Astrocyte (in vitro differentiated cells and primary cell): ENCODE measurements around the gene TPX2. TPM values are rescaled to one million over a fixed set of nuclear protein-coding genes. Genes with fewer than 3 reads are reported as not detected.
A peak's percentile ranks its signal among the peaks of the same experiment; 100 is the strongest.

Experiments
- DNase-seq: peaks from one replicate; pipeline ENCODE4 v3.0.0-alpha.2; 2010; ENCODE audit warnings: low read depth
- FAIRE-seq: peaks from 2 replicates; lab custom pipeline; 2011; peaks lifted over from hg19 to GRCh38; lab: Jason Lieb, UNC
- H2AFZ ChIP-seq: 2 replicates; pipeline ENCODE4 v1.6.0; 2012; ENCODE audit warnings: low read depth, low read length, inconsistent platforms
- H3K27ac ChIP-seq: 2 replicates; pipeline ENCODE4 v1.5.1; 2011; ENCODE audit warnings: low read depth, low read length, inconsistent platforms
- H3K27me3 ChIP-seq: 2 replicates; pipeline ENCODE4 v1.6.0; 2011; ENCODE audit warnings: low read length, inconsistent platforms; ENCODE audit not compliant: insufficient read depth
- H3K36me3 ChIP-seq: 2 replicates; pipeline ENCODE4 v1.5.1; 2011; ENCODE audit warnings: low read length, inconsistent platforms; ENCODE audit not compliant: insufficient read depth
- H3K4me1 ChIP-seq: 2 replicates; pipeline ENCODE4 v1.5.1; 2011; ENCODE audit warnings: low read length, inconsistent platforms; ENCODE audit not compliant: insufficient read depth
- H3K4me2 ChIP-seq: 2 replicates; pipeline ENCODE4 v1.6.0; 2012; ENCODE audit warnings: low read length, inconsistent platforms
- H3K4me3 ChIP-seq: 2 replicates; pipeline ENCODE4 v1.5.1; 2011; ENCODE audit warnings: low read depth, mild to moderate bottlenecking, low read length, inconsistent platforms; ENCODE audit not compliant: insufficient read depth
- H3K79me2 ChIP-seq: 2 replicates; pipeline ENCODE4 v1.6.0; 2012; ENCODE audit warnings: mild to moderate bottlenecking, low read length, inconsistent platforms; ENCODE audit not compliant: insufficient read depth
- H3K9ac ChIP-seq: 2 replicates; pipeline ENCODE4 v1.6.0; 2012; ENCODE audit warnings: mild to moderate bottlenecking, low read length, inconsistent platforms
- H3K9me3 ChIP-seq: 2 replicates; pipeline ENCODE4 v1.5.1; 2012; ENCODE audit warnings: low read depth, mild to moderate bottlenecking, low read length, inconsistent platforms; ENCODE audit not compliant: insufficient read depth
- H4K20me1 ChIP-seq: 2 replicates; pipeline ENCODE4 v1.6.0; 2012; ENCODE audit warnings: low read length, inconsistent platforms; ENCODE audit not compliant: insufficient read depth
- H3K27ac Mint-ChIP-seq: one replicate; pipeline ENCODE4 v1.8.0; 2021; ENCODE audit warnings: mild to moderate bottlenecking, mixed read lengths; ENCODE audit not compliant: unreplicated experiment
- H3K27me3 Mint-ChIP-seq: one replicate; pipeline ENCODE4 v1.8.0; 2021; ENCODE audit warnings: low read depth, mixed read lengths; ENCODE audit not compliant: unreplicated experiment
- H3K36me3 Mint-ChIP-seq: one replicate; pipeline ENCODE4 v1.8.0; 2021; ENCODE audit warnings: low read depth, mixed read lengths; ENCODE audit not compliant: unreplicated experiment
- H3K4me1 Mint-ChIP-seq: one replicate; pipeline ENCODE4 v1.8.0; 2021; ENCODE audit warnings: low read depth, mixed read lengths; ENCODE audit not compliant: unreplicated experiment
- H3K4me3 Mint-ChIP-seq: one replicate; pipeline ENCODE4 v1.8.0; 2021; ENCODE audit warnings: mild to moderate bottlenecking, moderate library complexity, mixed read lengths; ENCODE audit not compliant: unreplicated experiment
- H3K9me3 Mint-ChIP-seq: one replicate; pipeline ENCODE4 v1.8.0; 2021; ENCODE audit warnings: mild to moderate bottlenecking, mixed read lengths; ENCODE audit not compliant: unreplicated experiment
- CTCF ChIP-seq: IDR thresholded peaks from 2 replicates; pipeline ENCODE4 v1.5.1; 2011; ENCODE audit warnings: low read depth, mild to moderate bottlenecking, inconsistent platforms, low read length, moderate library complexity; ENCODE audit not compliant: insufficient read depth
- EZH2 ChIP-seq: IDR thresholded peaks from 2 replicates; pipeline ENCODE4 v1.6.1; 2012; ENCODE audit warnings: mild to moderate bottlenecking, low read length, inconsistent platforms; ENCODE audit not compliant: insufficient read depth
- total RNA-seq: library from RNA; stranded (reverse); gene quantifications from 2 replicates; pipeline ENCODE4 v1.2.1, GENCODE V29; 2021

Gene TPX2
- total RNA-seq, 1 donor from 2014 or later = 41.6 TPM

- H3K27me3 ChIP-seq = peaks cover 14% of the 10 kb centered on the region
- peaks cover 55% of the 10 kb centered on the region for H3K4me1 ChIP-seq
- peaks cover 14% of the 10 kb centered on the region for H3K79me2 ChIP-seq
- Mint-ChIP-seq H3K36me3 (no peaks in the 10 kb centered on the region), H3K9me3 (peaks cover 6% of the 10 kb centered on the region), H3K27ac (peak overlapping the region; percentile 96), H3K4me1 (peaks cover 38% of the 10 kb centered on the region), H3K27me3 (peaks cover 16% of the 10 kb centered on the region), H3K4me3 (peak overlapping the region; percentile 86)
- H3K4me2 ChIP-seq = peak overlapping the region; percentile 84
- H3K4me3 ChIP-seq = peak overlapping the region; percentile 17
- H3K9me3 ChIP-seq = no peaks in the 10 kb centered on the region
- FAIRE-seq (no peak), DNase-seq (no peak)
- H3K27ac ChIP-seq = no peak overlapping the region
- TF ChIP-seq EZH2 (no peak), CTCF (no peak)
- peak overlapping the region; percentile 72 for H3K9ac ChIP-seq
- H4K20me1 ChIP-seq = no peaks in the 10 kb centered on the region
- no peak overlapping the region for H2AFZ ChIP-seq
- H3K36me3 ChIP-seq = no peaks in the 10 kb centered on the region
Measured at GRCh38 chr20:31843881-31844280, 104.8 kb downstream of the TPX2 start.

DNA sequence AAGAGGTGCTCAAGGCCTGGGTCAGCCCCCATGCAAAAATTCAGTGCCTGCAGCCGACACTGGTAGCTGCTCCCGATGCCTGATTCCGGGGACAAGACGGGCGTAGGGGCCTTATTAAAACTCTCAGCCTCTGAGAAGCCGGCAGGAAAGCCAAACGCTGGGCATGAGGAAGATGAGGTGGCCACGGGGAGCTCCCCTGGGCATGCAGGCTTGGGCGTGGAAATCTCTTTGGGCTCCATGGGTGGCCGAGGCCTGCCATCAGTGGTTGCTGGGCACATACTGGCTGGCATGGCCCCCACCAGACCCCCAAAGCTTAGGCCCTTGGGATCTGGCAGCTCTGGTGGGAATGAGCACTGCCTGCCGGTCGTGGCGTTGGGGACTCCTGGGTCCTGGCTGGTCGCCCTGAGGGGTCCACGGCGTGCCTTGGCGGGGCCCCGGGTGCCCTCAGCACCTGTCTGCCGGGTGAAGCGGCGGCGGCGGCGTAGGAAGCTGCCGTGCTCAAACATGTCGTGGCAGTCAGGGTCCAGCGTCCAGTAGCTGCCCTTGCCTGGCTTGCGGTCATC, 105.7 kb downstream of the TPX2 start:
- Mint-ChIP-seq H3K9me3 (peaks cover 9% of the 10 kb centered on the region), H3K36me3 (no peaks in the 10 kb centered on the region), H3K4me1 (peaks cover 38% of the 10 kb centered on the region), H3K27ac (no peak overlapping the region), H3K27me3 (peaks cover 21% of the 10 kb centered on the region), H3K4me3 (peak overlapping the region; percentile 86)
- H3K27me3 ChIP-seq = peaks cover 23% of the 10 kb centered on the region
- H3K4me2 ChIP-seq = peak overlapping the region; percentile 84
- no peak overlapping the region for H2AFZ ChIP-seq
- DNase-seq = no peak
- FAIRE-seq = no peak
- H3K4me1 ChIP-seq = peaks cover 51% of the 10 kb centered on the region
- no peaks in the 10 kb centered on the region for H3K36me3 ChIP-seq
- no peaks in the 10 kb centered on the region for H3K9me3 ChIP-seq
- no peak overlapping the region for H3K27ac ChIP-seq
- no peak overlapping the region for H3K4me3 ChIP-seq
- H4K20me1 ChIP-seq = no peaks in the 10 kb centered on the region
- TF ChIP-seq EZH2 = no peak
- TF ChIP-seq CTCF = no peak
- H3K9ac ChIP-seq = peak overlapping the region; percentile 7
- peaks cover 14% of the 10 kb centered on the region for H3K79me2 ChIP-seq

DNA sequence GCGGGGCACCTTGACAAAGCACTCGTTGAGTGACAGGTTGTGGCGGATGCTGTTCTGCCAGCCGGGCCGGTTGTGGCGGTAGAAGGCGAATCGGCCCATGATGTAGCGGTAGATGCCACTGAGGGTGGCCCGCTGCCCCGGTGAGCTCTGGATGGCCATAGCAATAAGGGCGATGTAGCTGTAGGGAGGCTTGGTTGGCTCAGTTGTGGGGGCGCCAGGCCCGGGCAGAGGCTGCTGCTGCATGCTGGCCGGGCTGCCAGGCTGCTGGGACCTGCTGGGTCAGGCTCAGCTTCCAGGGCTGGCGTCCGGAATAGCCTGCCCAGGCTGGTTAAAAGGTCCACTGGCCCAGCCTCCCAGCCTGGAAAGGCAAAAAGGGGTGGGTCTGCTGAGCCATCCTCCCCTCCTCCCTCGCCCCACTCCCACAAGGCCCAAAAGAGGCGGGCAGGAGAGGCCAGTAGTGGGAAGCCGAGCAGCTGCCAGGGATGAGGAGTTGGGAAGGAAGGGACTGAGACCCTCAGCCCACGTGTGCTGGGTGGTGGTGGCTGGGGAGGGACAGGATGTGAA, 106.3 kb downstream of the TPX2 start, which contains the start of gene FOXS1:
FOXS1 (minus strand) TSS at position 305 of the 564 bp plus-strand sequence; CDS start at position 243, 62 bp downstream.
- no peak for FAIRE-seq

More for the DNA sequence above, 106.3 kb downstream of the TPX2 start, which contains the start of gene FOXS1:
- Histone ChIP-seq H3K9me3 (no peaks in the 10 kb centered on the region), H3K4me3 (no peak within 1 kb of the TSS), H3K79me2 (peaks cover 14% of the 10 kb centered on the region), H3K4me1 (peaks cover 49% of the 10 kb centered on the region), H2AFZ (peak within 1 kb of the TSS; percentile 15), H4K20me1 (no peaks in the 10 kb centered on the region), H3K27me3 (peaks cover 29% of the 10 kb centered on the region), H3K4me2 (peak within 1 kb of the TSS; percentile 84), H3K9ac (peak within 1 kb of the TSS; percentile 72), H3K27ac (no peak within 1 kb of the TSS), H3K36me3 (no peaks in the 10 kb centered on the region)
- peaks cover 38% of the 10 kb centered on the region for H3K4me1 Mint-ChIP-seq
- H3K27me3 Mint-ChIP-seq = peaks cover 26% of the 10 kb centered on the region
- H3K4me3 Mint-ChIP-seq = peak within 1 kb of the TSS; percentile 86
- H3K27ac Mint-ChIP-seq = no peak within 1 kb of the TSS
- DNase-seq = no peak
- H3K36me3 Mint-ChIP-seq = no peaks in the 10 kb centered on the region
- peaks cover 9% of the 10 kb centered on the region for H3K9me3 Mint-ChIP-seq
- no peak for TF ChIP-seq CTCF
- no peak for TF ChIP-seq EZH2
